ENCODE results near the gene HTR3A. TPM values are rescaled to one million over a fixed set of nuclear protein-coding genes. Genes with fewer than 3 reads are reported as not detected.

HTR3A gene
- 1 to 10 TPM in 1 of 7 donors, under 1 TPM in 5, not detected in 1; 0.44 to 1.3 (median 0.60) TPM for total RNA-seq
- 1 to 10 TPM in 1 of 3 donors, under 1 TPM in 2; 0.38 to 2.9 (median 0.57) TPM for polyA plus RNA-seq
- long read RNA-seq, donor 1, partial matches to known transcripts: 0 of 1 reads
- long read RNA-seq, donor 1, other reads (novel, unspliced or antisense): 0 of 1 reads
- long read RNA-seq, donor 2: 0 reads

DNA sequence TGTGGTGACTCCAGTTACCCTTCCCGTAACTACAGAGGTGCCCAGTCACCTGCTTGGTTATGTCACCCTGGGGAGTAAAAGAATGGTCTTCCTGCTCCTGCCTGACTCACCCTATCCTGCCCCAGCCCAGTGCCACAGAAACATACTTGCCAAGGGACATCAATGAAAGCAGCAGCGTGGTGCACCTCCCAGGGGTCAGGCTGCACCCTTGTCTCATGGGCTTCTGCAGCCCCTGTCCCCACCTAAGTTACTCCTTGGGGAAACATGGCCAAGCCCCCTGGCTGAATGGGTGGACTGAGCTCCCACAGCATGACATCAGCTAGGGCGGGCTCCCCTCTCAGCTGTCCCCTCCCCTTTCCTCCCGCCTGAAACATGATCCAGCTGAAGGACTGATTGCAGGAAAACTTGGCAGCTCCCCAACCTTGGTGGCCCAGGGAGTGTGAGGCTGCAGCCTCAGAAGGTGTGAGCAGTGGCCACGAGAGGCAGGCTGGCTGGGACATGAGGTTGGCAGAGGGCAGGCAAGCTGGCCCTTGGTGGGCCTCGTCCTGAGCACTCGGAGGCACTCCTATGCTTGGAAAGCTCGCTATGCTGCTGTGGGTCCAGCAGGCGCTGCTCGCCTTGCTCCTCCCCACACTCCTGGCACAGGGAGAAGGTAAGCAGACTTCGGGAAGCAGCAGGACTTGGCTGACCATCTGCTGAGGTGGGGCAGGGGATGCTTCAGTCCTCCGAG lies at the start of gene HTR3A:
HTR3A (plus strand) TSS at position 368 of the 730 bp plus-strand sequence; CDS start at position 586, 218 bp downstream.
- Histone ChIP-seq H3K4me3 (no peak within 1 kb of the TSS), H3K27me3 (replicated peaks in 1 of 7) (peaks cover 0 to 15% (median 0%) of the 10 kb centered on the region in 7 donors), H3K36me3 (no peaks in the 10 kb centered on the region), H3K27ac (no peak within 1 kb of the TSS), H3K9me3 (no peaks in the 10 kb centered on the region), H3K4me1 (peaks cover 0 to 44% (median 15%) of the 10 kb centered on the region in 6 donors)
- intact Hi-C loops (cut with DNase I; ENCODE audit: low total_unique reads): no loop called here
- no peak for DNase-seq
- TF ChIP-seq, protein P1, sequence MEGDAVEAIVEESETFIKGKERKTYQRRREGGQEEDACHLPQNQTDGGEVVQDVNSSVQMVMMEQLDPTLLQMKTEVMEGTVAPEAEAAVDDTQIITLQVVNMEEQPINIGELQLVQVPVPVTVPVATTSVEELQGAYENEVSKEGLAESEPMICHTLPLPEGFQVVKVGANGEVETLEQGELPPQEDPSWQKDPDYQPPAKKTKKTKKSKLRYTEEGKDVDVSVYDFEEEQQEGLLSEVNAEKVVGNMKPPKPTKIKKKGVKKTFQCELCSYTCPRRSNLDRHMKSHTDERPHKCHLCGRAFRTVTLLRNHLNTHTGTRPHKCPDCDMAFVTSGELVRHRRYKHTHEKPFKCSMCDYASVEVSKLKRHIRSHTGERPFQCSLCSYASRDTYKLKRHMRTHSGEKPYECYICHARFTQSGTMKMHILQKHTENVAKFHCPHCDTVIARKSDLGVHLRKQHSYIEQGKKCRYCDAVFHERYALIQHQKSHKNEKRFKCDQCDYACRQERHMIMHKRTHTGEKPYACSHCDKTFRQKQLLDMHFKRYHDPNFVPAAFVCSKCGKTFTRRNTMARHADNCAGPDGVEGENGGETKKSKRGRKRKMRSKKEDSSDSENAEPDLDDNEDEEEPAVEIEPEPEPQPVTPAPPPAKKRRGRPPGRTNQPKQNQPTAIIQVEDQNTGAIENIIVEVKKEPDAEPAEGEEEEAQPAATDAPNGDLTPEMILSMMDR (IDR thresholded peaks at IDR 0.05 in 8 of 11, conservative IDR thresholded peaks at IDR 0.05 in 3 of 11): no peak
- TF ChIP-seq POLR2A (IDR thresholded peaks at IDR 0.05): no peak
- TF ChIP-seq POLR2AphosphoS5 (IDR thresholded peaks at IDR 0.05): no peak
- WGBS, 5 donors: 46 to 77% (median 64%) methylated on average over 6 to 12 of the region's 12 CpGs

DNA sequence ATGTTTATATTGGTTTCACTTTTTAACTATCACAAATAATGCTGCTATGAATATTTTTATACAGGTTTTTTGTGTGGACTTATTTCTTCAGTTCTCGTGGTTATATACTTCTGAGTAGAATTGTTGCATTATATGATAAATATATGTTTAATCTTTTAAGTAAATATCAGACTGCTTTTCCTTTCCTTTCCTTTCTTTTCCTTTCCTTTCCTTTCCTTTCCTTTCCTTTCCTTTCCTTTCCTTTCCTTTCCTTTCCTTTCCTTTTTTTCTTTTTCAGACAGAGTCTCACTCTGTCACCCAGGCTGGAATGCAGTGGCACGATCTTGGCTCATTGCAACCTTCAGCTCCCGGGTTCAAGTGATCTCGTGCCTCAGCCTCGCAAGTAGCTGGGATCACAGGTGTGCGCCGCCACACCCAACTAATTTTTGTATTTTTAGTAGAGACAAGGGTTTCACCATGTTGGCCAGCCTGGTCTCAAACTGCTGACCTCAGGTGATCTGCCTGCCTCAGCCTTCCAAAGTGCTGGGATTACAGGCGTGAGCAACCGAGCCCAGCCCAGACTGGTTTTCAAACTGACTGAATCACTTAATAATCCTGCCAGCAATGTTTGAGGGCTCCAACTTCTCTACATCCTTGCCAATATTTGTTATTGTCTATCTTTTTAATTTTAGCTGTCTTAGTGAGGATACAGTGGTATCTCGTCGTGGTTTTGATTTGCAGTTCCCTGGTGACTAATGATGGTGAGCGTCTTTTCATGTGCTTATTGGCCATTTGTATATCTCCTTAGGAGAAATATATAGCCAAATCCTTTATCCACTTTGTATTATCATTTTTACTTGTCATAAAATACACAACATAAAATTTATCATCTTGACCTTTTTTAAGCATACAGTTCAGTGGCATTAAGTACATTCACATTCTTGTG lies 48.4 kb upstream of the HTR3A start:
- TF ChIP-seq, protein P1 (IDR thresholded peaks at IDR 0.05 in 8 of 11, conservative IDR thresholded peaks at IDR 0.05 in 3 of 11): no peak
- TF ChIP-seq POLR2AphosphoS5 (IDR thresholded peaks at IDR 0.05) (no peak), POLR2A (IDR thresholded peaks at IDR 0.05) (no peak)
- 77 to 88% (median 85%) methylated on average over 12 of the region's 12 CpGs for WGBS, 5 donors

DNA sequence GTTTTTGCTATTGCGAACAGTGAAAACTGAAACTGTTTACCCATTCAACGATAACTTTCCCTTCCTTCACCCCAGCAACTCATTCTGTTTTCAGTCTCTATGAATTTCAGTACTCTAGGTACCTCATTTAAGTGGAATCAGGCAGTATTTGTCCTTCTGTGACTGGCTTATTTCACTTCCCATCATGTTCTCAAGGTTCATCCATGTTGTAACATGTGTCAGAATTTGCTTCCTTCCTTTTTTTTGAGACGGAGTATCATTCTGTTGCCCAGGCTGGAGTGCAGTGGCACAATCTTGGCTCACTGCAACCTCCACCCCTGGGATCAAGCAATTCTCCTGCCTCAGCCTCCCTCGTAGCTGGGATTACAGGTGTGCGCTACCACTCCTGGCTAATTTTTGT lies 46.6 kb upstream of the HTR3A start:
- no peak for DNase-seq
- no peaks in the 10 kb centered on the region for H3K9me3 ChIP-seq
- no peaks in the 10 kb centered on the region for H3K4me1 ChIP-seq
- H3K27ac ChIP-seq: peak overlapping the region in 1 of 8 donors; percentile 19
- intact Hi-C loops (cut with DNase I; ENCODE audit: low total_unique reads): no loop called here
- H3K36me3 ChIP-seq: no peaks in the 10 kb centered on the region
- TF ChIP-seq POLR2AphosphoS5 (IDR thresholded peaks at IDR 0.05): no peak
- no peak for TF ChIP-seq POLR2A (IDR thresholded peaks at IDR 0.05)
- TF ChIP-seq, protein P1 (IDR thresholded peaks at IDR 0.05 in 8 of 11, conservative IDR thresholded peaks at IDR 0.05 in 3 of 11): no peak
- H3K27me3 ChIP-seq (replicated peaks in 1 of 7): no peaks in the 10 kb centered on the region
- WGBS, 5 donors: 46 to 79% (median 67%) methylated on average over 5 of the region's 5 CpGs
- no peak overlapping the region for H3K4me3 ChIP-seq

More for the DNA sequence above, 48.4 kb upstream of the HTR3A start:
- Histone ChIP-seq H3K27ac (no peak overlapping the region), H3K36me3 (no peaks in the 10 kb centered on the region), H3K27me3 (replicated peaks in 1 of 7) (peaks cover 0 to 9% (median 0%) of the 10 kb centered on the region in 7 donors), H3K4me1 (no peaks in the 10 kb centered on the region), H3K9me3 (no peaks in the 10 kb centered on the region), H3K4me3 (no peak overlapping the region)
- DNase-seq: no peak
- intact Hi-C loops (cut with DNase I; ENCODE audit: low total_unique reads): no loop called here

All from spleen (tissue), 13 donors.